ENCODE data around the gene DDIT4.
"Not testable (repeated sequence)": the region's sequence is repeated elsewhere in the genome, so short reads cannot be mapped to it uniquely, and the experiment has no call there.

DDIT4 gene

GRCh38 chr10:72273410-72274212 lies at the start of gene DDIT4:
TSS of gene DDIT4 (plus strand) at chr10:72273924. CDS start at chr10:72274217, 293 bp downstream.
- DNase-seq (ENCODE audit: low read depth): peak; percentile 100

GRCh38 chr10:72224191-72224590 lies 49.5 kb upstream of the DDIT4 start:
- not testable (repeated sequence) for DNase-seq (ENCODE audit: low read depth)

- DNase-seq (ENCODE audit: low read depth): no peak
Observed at GRCh38 chr10:72226418-72227027, 47.2 kb upstream of the DDIT4 start.

GRCh38 chr10:72227826-72228225 lies 45.9 kb upstream of the DDIT4 start:
- no peak for DNase-seq (ENCODE audit: low read depth)

- DNase-seq (ENCODE audit: low read depth): no peak
Observed at GRCh38 chr10:72228318-72228751, 45.4 kb upstream of the DDIT4 start.

- peak; percentile 36 for DNase-seq (ENCODE audit: low read depth)
Observed at GRCh38 chr10:72229261-72230251, 44.2 kb upstream of the DDIT4 start.

- no peak for DNase-seq (ENCODE audit: low read depth)
Observed at GRCh38 chr10:72233621-72234020, 40.1 kb upstream of the DDIT4 start.

GRCh38 chr10:72234560-72235095 lies 39.1 kb upstream of the DDIT4 start:
- no peak for DNase-seq (ENCODE audit: low read depth)

- DNase-seq (ENCODE audit: low read depth): no peak
Observed at GRCh38 chr10:72235544-72236279, 38.0 kb upstream of the DDIT4 start.

GRCh38 chr10:72238392-72239175 lies 35.1 kb upstream of the DDIT4 start:
- DNase-seq (ENCODE audit: low read depth): no peak

GRCh38 chr10:72239409-72239808 lies 34.3 kb upstream of the DDIT4 start:
- no peak for DNase-seq (ENCODE audit: low read depth)

GRCh38 chr10:72240371-72240770 lies 33.4 kb upstream of the DDIT4 start:
- DNase-seq (ENCODE audit: low read depth): no peak

GRCh38 chr10:72241691-72242252 lies 32.0 kb upstream of the DDIT4 start:
- DNase-seq (ENCODE audit: low read depth): no peak

GRCh38 chr10:72242675-72243074 lies 31.0 kb upstream of the DDIT4 start:
- DNase-seq (ENCODE audit: low read depth): peak; percentile 65

- DNase-seq (ENCODE audit: low read depth): peak; percentile 97
Observed at GRCh38 chr10:72243822-72244437, 29.8 kb upstream of the DDIT4 start.

GRCh38 chr10:72244573-72245038 lies 29.1 kb upstream of the DDIT4 start:
- no peak for DNase-seq (ENCODE audit: low read depth)

- DNase-seq (ENCODE audit: low read depth): no peak
Observed at GRCh38 chr10:72245949-72246525, 27.7 kb upstream of the DDIT4 start.

GRCh38 chr10:72248468-72249151 lies 25.1 kb upstream of the DDIT4 start:
- peak; percentile 76 for DNase-seq (ENCODE audit: low read depth)

Data from fibroblast of the conjunctiva (primary cell).